Hematopoietic multipotent progenitor cell treated with erythropoietin and hydrocortisone succinate and interleukin-3 and kit ligand, for 8 days (in vitro differentiated cells): ENCODE data around the gene CPSF3.
"Not testable (repeated sequence)": the region's sequence is repeated elsewhere in the genome, so short reads cannot be mapped to it uniquely, and the experiment has no call there.

Experiments used
- DNase-seq: peaks from one replicate; pipeline ENCODE4 v3.0.0-alpha.2; 2015

Gene CPSF3

GRCh38 chr2:9472511-9472910 is 49.1 kb downstream of the CPSF3 start:
- peak; percentile 83 for DNase-seq

GRCh38 chr2:9473308-9473984 is 50.0 kb downstream of the CPSF3 start:
- no peak for DNase-seq

- DNase-seq, result peak; percentile 39
Measured at GRCh38 chr2:9473985-9474360, 50.5 kb downstream of the CPSF3 start.

- peak; percentile 52 for DNase-seq
Measured at GRCh38 chr2:9474361-9475057, 51.1 kb downstream of the CPSF3 start, which contains the start of gene IAH1. IAH1 (plus strand) TSS chr2:9474551; CDS start chr2:9474567, 16 bp downstream.

GRCh38 chr2:9477914-9478313 is 54.5 kb downstream of the CPSF3 start:
- no peak for DNase-seq

- DNase-seq, result no peak
Measured at GRCh38 chr2:9478526-9478925, 55.1 kb downstream of the CPSF3 start.

- no peak for DNase-seq
Measured at GRCh38 chr2:9480157-9480556, 56.7 kb downstream of the CPSF3 start.

- DNase-seq, result no peak
Measured at GRCh38 chr2:9483107-9483506, 59.7 kb downstream of the CPSF3 start.

GRCh38 chr2:9484533-9484932 is 61.1 kb downstream of the CPSF3 start:
- no peak for DNase-seq

- DNase-seq, result no peak
Measured at GRCh38 chr2:9488583-9489547, 65.4 kb downstream of the CPSF3 start.

- no peak for DNase-seq
Measured at GRCh38 chr2:9490789-9491188, 67.3 kb downstream of the CPSF3 start.

GRCh38 chr2:9492927-9493326 is 69.5 kb downstream of the CPSF3 start:
- DNase-seq, result no peak

- no peak for DNase-seq
Measured at GRCh38 chr2:9493478-9493877, 70.0 kb downstream of the CPSF3 start.

- DNase-seq, result no peak
Measured at GRCh38 chr2:9494081-9494480, 70.6 kb downstream of the CPSF3 start.

GRCh38 chr2:9497017-9497416 is 73.6 kb downstream of the CPSF3 start:
- DNase-seq, result no peak

GRCh38 chr2:9498210-9498609 is 74.8 kb downstream of the CPSF3 start:
- no peak for DNase-seq

- no peak for DNase-seq
Measured at GRCh38 chr2:9508931-9509330, 85.5 kb downstream of the CPSF3 start.

GRCh38 chr2:9513946-9514345 is 90.5 kb downstream of the CPSF3 start:
- DNase-seq, result not testable (repeated sequence)

GRCh38 chr2:9517118-9517782 is 93.8 kb downstream of the CPSF3 start:
- DNase-seq, result peak; percentile 47

GRCh38 chr2:9518163-9518562 is 94.7 kb downstream of the CPSF3 start:
- no peak for DNase-seq

GRCh38 chr2:9518780-9519179 is 95.3 kb downstream of the CPSF3 start:
- no peak for DNase-seq

- DNase-seq, result peak; percentile 6
Measured at GRCh38 chr2:9519250-9519649, 95.8 kb downstream of the CPSF3 start.
